ENCODE data around the gene ATP5PF. TPM values are rescaled to one million over a fixed set of nuclear protein-coding genes. Genes with fewer than 3 reads are reported as not detected.
"Not testable (repeated sequence)": the region's sequence is repeated elsewhere in the genome, so short reads cannot be mapped to it uniquely, and the experiment has no call there.

Gene ATP5PF
- polyA plus RNA-seq, 1 donor, result 240 TPM

GRCh38 chr21:25701529-25701928 is 33.2 kb downstream of the ATP5PF start:
- Histone ChIP-seq H3K4me3 (ENCODE audit: low read length) (no peak overlapping the region), H3K9me3 (ENCODE audit: control insufficient read depth, low read depth, low read length) (no peaks in the 10 kb centered on the region), H3K4me1 (ENCODE audit: control insufficient read depth, insufficient read depth, low read length) (no peaks in the 10 kb centered on the region), H3K27me3 (ENCODE audit: control insufficient read depth, insufficient read depth, low read length) (no peaks in the 10 kb centered on the region), H3K27ac (ENCODE audit: low read length) (no peak overlapping the region), H3K36me3 (ENCODE audit: control insufficient read depth, insufficient read depth, low read length) (no peaks in the 10 kb centered on the region)
- DNase-seq, result no peak
- WGBS (ENCODE audit: insufficient coverage, low lambda C conversion rate), result 93% methylated on average over 3 of the region's 4 CpGs

GRCh38 chr21:25700741-25701140 is 34.0 kb downstream of the ATP5PF start:
- no peak for DNase-seq
- no peaks in the 10 kb centered on the region for H3K27me3 ChIP-seq (ENCODE audit: control insufficient read depth, insufficient read depth, low read length)
- no peaks in the 10 kb centered on the region for H3K36me3 ChIP-seq (ENCODE audit: control insufficient read depth, insufficient read depth, low read length)
- H3K27ac ChIP-seq (ENCODE audit: low read length), result no peak overlapping the region
- H3K9me3 ChIP-seq (ENCODE audit: control insufficient read depth, low read depth, low read length), result peaks cover 3% of the 10 kb centered on the region
- no peak overlapping the region for H3K4me3 ChIP-seq (ENCODE audit: low read length)
- no CpG with 5 or more reads among the region's 1 CpG for WGBS (ENCODE audit: insufficient coverage, low lambda C conversion rate)
- no peaks in the 10 kb centered on the region for H3K4me1 ChIP-seq (ENCODE audit: control insufficient read depth, insufficient read depth, low read length)

GRCh38 chr21:25695461-25695860 is 39.2 kb downstream of the ATP5PF start:
- H3K27ac ChIP-seq (ENCODE audit: low read length); H3K27me3 ChIP-seq (ENCODE audit: control insufficient read depth, insufficient read depth, low read length); H3K4me1 ChIP-seq (ENCODE audit: control insufficient read depth, insufficient read depth, low read length); H3K4me3 ChIP-seq (ENCODE audit: low read length); H3K36me3 ChIP-seq (ENCODE audit: control insufficient read depth, insufficient read depth, low read length); DNase-seq; H3K9me3 ChIP-seq (ENCODE audit: control insufficient read depth, low read depth, low read length): not testable (repeated sequence)
- no CpG with 5 or more reads among the region's 36 CpGs for WGBS (ENCODE audit: insufficient coverage, low lambda C conversion rate)

- DNase-seq, result no peak
- H3K4me3 ChIP-seq (ENCODE audit: low read length), result no peak overlapping the region
- WGBS (ENCODE audit: insufficient coverage, low lambda C conversion rate), result no CpG with 5 or more reads among the region's 3 CpGs
- H3K27me3 ChIP-seq (ENCODE audit: control insufficient read depth, insufficient read depth, low read length), result no peaks in the 10 kb centered on the region
- no peaks in the 10 kb centered on the region for H3K36me3 ChIP-seq (ENCODE audit: control insufficient read depth, insufficient read depth, low read length)
- H3K9me3 ChIP-seq (ENCODE audit: control insufficient read depth, low read depth, low read length), result peaks cover 3% of the 10 kb centered on the region
- no peaks in the 10 kb centered on the region for H3K4me1 ChIP-seq (ENCODE audit: control insufficient read depth, insufficient read depth, low read length)
- no peak overlapping the region for H3K27ac ChIP-seq (ENCODE audit: low read length)
Measured at GRCh38 chr21:25691976-25692375, 42.7 kb downstream of the ATP5PF start.

GRCh38 chr21:25689226-25689625 is 45.5 kb downstream of the ATP5PF start:
- Histone ChIP-seq H3K27ac (ENCODE audit: low read length) (no peak overlapping the region), H3K9me3 (ENCODE audit: control insufficient read depth, low read depth, low read length) (no peaks in the 10 kb centered on the region)
- WGBS (ENCODE audit: insufficient coverage, low lambda C conversion rate), result no CpG with 5 or more reads among the region's 1 CpG

GRCh38 chr21:25688275-25689155 is 46.2 kb downstream of the ATP5PF start:
- H3K27ac ChIP-seq (ENCODE audit: low read length), result no peak overlapping the region
- H3K4me1 ChIP-seq (ENCODE audit: control insufficient read depth, insufficient read depth, low read length), result no peaks in the 10 kb centered on the region
- no CpG with 5 or more reads among the region's 9 CpGs for whole genome bisulfite sequencing (ENCODE audit: insufficient coverage, low lambda C conversion rate)
- H3K9me3 ChIP-seq (ENCODE audit: control insufficient read depth, low read depth, low read length), result no peaks in the 10 kb centered on the region
- no peak for DNase-seq
- no peak overlapping the region for H3K4me3 ChIP-seq (ENCODE audit: low read length)
- H3K36me3 ChIP-seq (ENCODE audit: control insufficient read depth, insufficient read depth, low read length), result no peaks in the 10 kb centered on the region
- no peaks in the 10 kb centered on the region for H3K27me3 ChIP-seq (ENCODE audit: control insufficient read depth, insufficient read depth, low read length)

More at GRCh38 chr21:25689226-25689625, 45.5 kb downstream of the ATP5PF start:
- Histone ChIP-seq H3K27me3 (ENCODE audit: control insufficient read depth, insufficient read depth, low read length) (no peaks in the 10 kb centered on the region), H3K4me1 (ENCODE audit: control insufficient read depth, insufficient read depth, low read length) (no peaks in the 10 kb centered on the region), H3K4me3 (ENCODE audit: low read length) (no peak overlapping the region), H3K36me3 (ENCODE audit: control insufficient read depth, insufficient read depth, low read length) (no peaks in the 10 kb centered on the region)
- no peak for DNase-seq

- Histone ChIP-seq H3K27me3 (ENCODE audit: control insufficient read depth, insufficient read depth, low read length) (no peaks in the 10 kb centered on the region), H3K36me3 (ENCODE audit: control insufficient read depth, insufficient read depth, low read length) (no peaks in the 10 kb centered on the region), H3K27ac (ENCODE audit: low read length) (no peak overlapping the region), H3K4me1 (ENCODE audit: control insufficient read depth, insufficient read depth, low read length) (no peaks in the 10 kb centered on the region), H3K4me3 (ENCODE audit: low read length) (no peak overlapping the region), H3K9me3 (ENCODE audit: control insufficient read depth, low read depth, low read length) (no peaks in the 10 kb centered on the region)
- no peak for DNase-seq
- WGBS (ENCODE audit: insufficient coverage, low lambda C conversion rate), result no CpG with 5 or more reads among the region's 4 CpGs
Measured at GRCh38 chr21:25687787-25688186, 46.9 kb downstream of the ATP5PF start.

GRCh38 chr21:25682382-25682781 is 52.3 kb downstream of the ATP5PF start:
- Histone ChIP-seq H3K27ac (ENCODE audit: low read length) (no peak overlapping the region), H3K4me1 (ENCODE audit: control insufficient read depth, insufficient read depth, low read length) (no peaks in the 10 kb centered on the region), H3K9me3 (ENCODE audit: control insufficient read depth, low read depth, low read length) (no peaks in the 10 kb centered on the region), H3K27me3 (ENCODE audit: control insufficient read depth, insufficient read depth, low read length) (no peaks in the 10 kb centered on the region), H3K36me3 (ENCODE audit: control insufficient read depth, insufficient read depth, low read length) (no peaks in the 10 kb centered on the region), H3K4me3 (ENCODE audit: low read length) (no peak overlapping the region)
- DNase-seq, result no peak
- no CpG with 5 or more reads among the region's 9 CpGs for WGBS (ENCODE audit: insufficient coverage, low lambda C conversion rate)

- H3K36me3 ChIP-seq (ENCODE audit: control insufficient read depth, insufficient read depth, low read length), result no peaks in the 10 kb centered on the region
- H3K4me3 ChIP-seq (ENCODE audit: low read length), result no peak overlapping the region
- no peaks in the 10 kb centered on the region for H3K27me3 ChIP-seq (ENCODE audit: control insufficient read depth, insufficient read depth, low read length)
- H3K9me3 ChIP-seq (ENCODE audit: control insufficient read depth, low read depth, low read length), result no peaks in the 10 kb centered on the region
- DNase-seq, result no peak
- no peaks in the 10 kb centered on the region for H3K4me1 ChIP-seq (ENCODE audit: control insufficient read depth, insufficient read depth, low read length)
- no peak overlapping the region for H3K27ac ChIP-seq (ENCODE audit: low read length)
Measured at GRCh38 chr21:25676451-25676850, 58.3 kb downstream of the ATP5PF start.
